ENCODE data around the gene MAPK4. TPM values are rescaled to one million over a fixed set of nuclear protein-coding genes. Genes with fewer than 3 reads are reported as not detected.
"Not testable (repeated sequence)": the region's sequence is repeated elsewhere in the genome, so short reads cannot be mapped to it uniquely, and the experiment has no call there.

MAPK4 gene
- total RNA-seq, 1 experiment from 2014 or later = not detected

- no peak for DNase-seq (ENCODE audit: low read depth)
Observed at GRCh38 chr18:50749945-50750344, 190.1 kb downstream of the MAPK4 start.

GRCh38 chr18:50750546-50750945 is 190.7 kb downstream of the MAPK4 start:
- no peak for DNase-seq (ENCODE audit: low read depth)

- no peak for DNase-seq (ENCODE audit: low read depth)
Observed at GRCh38 chr18:50751490-50751889, 191.6 kb downstream of the MAPK4 start.

GRCh38 chr18:50751947-50752346 is 192.1 kb downstream of the MAPK4 start:
- no peak for DNase-seq (ENCODE audit: low read depth)

- no peak for DNase-seq (ENCODE audit: low read depth)
Observed at GRCh38 chr18:50753311-50753710, 193.4 kb downstream of the MAPK4 start.

GRCh38 chr18:50754297-50754696 is 194.4 kb downstream of the MAPK4 start:
- DNase-seq (ENCODE audit: low read depth) = no peak

- no peak for DNase-seq (ENCODE audit: low read depth)
Observed at GRCh38 chr18:50757358-50757757, 197.5 kb downstream of the MAPK4 start.

- DNase-seq (ENCODE audit: low read depth) = no peak
Observed at GRCh38 chr18:50769463-50769862, 209.6 kb downstream of the MAPK4 start.

- no peak for DNase-seq (ENCODE audit: low read depth)
Observed at GRCh38 chr18:50775207-50775606, 215.3 kb downstream of the MAPK4 start.

GRCh38 chr18:50775726-50776125 is 215.8 kb downstream of the MAPK4 start:
- DNase-seq (ENCODE audit: low read depth) = no peak

GRCh38 chr18:50776383-50776782 is 216.5 kb downstream of the MAPK4 start:
- DNase-seq (ENCODE audit: low read depth) = no peak

GRCh38 chr18:50779021-50779420 is 219.1 kb downstream of the MAPK4 start:
- DNase-seq (ENCODE audit: low read depth) = not testable (repeated sequence)

Other genes starting within 250 kb of the MAPK4 start
- 44.1 and 47.3 TPM in 2 replicates for gene SKA1, start 185.0 kb upstream of the MAPK4 start, total RNA-seq (2014; rRNA removed)

Data from LHCN-M2 (cell line).